Astrocyte (in vitro differentiated cells and primary cell): ENCODE results near the gene XG.

Experiments
- EZH2 ChIP-seq: IDR thresholded peaks from 2 replicates; pipeline ENCODE4 v1.6.1; 2012; ENCODE audit warnings: mild to moderate bottlenecking, low read length, inconsistent platforms; ENCODE audit not compliant: insufficient read depth
- TF ChIP-seq, protein P1 (sequence below): IDR thresholded peaks from 2 replicates; pipeline ENCODE4 v1.5.1; 2011; ENCODE audit warnings: low read depth, mild to moderate bottlenecking, inconsistent platforms, low read length, moderate library complexity; ENCODE audit not compliant: insufficient read depth

DNA sequence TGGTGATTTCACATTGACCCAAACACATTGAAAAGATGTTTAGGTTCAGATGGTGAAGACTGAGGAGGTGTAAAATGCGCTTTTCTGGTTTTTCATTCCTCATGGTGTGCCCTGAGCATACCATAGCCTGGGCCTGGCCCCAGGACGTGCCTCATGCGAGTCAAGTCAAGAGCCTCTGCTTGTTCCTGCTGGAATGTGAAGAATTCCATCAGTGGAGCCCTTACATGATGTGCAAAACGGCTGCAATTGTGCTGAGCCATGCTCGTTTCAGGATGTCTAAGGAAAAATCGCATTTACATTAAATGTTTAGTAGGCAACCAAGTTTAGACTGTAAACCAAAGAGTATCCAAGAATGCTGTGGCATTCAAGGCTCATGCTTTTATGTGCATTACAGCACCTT is 111.8 kb downstream of the XG start:
- TF ChIP-seq, protein P1, sequence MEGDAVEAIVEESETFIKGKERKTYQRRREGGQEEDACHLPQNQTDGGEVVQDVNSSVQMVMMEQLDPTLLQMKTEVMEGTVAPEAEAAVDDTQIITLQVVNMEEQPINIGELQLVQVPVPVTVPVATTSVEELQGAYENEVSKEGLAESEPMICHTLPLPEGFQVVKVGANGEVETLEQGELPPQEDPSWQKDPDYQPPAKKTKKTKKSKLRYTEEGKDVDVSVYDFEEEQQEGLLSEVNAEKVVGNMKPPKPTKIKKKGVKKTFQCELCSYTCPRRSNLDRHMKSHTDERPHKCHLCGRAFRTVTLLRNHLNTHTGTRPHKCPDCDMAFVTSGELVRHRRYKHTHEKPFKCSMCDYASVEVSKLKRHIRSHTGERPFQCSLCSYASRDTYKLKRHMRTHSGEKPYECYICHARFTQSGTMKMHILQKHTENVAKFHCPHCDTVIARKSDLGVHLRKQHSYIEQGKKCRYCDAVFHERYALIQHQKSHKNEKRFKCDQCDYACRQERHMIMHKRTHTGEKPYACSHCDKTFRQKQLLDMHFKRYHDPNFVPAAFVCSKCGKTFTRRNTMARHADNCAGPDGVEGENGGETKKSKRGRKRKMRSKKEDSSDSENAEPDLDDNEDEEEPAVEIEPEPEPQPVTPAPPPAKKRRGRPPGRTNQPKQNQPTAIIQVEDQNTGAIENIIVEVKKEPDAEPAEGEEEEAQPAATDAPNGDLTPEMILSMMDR: no peak
- TF ChIP-seq EZH2: no peak
